GM12873 (cell line): ENCODE measurements around the gene TSNAX.

Source experiments
- CTCF ChIP-seq: IDR thresholded peaks from 2 replicates; pipeline ENCODE4 v1.5.1; 2012; ENCODE audit warnings: low read depth, mild to moderate bottlenecking, moderate library complexity, low read length, control low read depth; ENCODE audit not compliant: insufficient read depth; ENCODE audit errors: missing control alignments

The TSNAX gene, protein sequence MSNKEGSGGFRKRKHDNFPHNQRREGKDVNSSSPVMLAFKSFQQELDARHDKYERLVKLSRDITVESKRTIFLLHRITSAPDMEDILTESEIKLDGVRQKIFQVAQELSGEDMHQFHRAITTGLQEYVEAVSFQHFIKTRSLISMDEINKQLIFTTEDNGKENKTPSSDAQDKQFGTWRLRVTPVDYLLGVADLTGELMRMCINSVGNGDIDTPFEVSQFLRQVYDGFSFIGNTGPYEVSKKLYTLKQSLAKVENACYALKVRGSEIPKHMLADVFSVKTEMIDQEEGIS

DNA sequence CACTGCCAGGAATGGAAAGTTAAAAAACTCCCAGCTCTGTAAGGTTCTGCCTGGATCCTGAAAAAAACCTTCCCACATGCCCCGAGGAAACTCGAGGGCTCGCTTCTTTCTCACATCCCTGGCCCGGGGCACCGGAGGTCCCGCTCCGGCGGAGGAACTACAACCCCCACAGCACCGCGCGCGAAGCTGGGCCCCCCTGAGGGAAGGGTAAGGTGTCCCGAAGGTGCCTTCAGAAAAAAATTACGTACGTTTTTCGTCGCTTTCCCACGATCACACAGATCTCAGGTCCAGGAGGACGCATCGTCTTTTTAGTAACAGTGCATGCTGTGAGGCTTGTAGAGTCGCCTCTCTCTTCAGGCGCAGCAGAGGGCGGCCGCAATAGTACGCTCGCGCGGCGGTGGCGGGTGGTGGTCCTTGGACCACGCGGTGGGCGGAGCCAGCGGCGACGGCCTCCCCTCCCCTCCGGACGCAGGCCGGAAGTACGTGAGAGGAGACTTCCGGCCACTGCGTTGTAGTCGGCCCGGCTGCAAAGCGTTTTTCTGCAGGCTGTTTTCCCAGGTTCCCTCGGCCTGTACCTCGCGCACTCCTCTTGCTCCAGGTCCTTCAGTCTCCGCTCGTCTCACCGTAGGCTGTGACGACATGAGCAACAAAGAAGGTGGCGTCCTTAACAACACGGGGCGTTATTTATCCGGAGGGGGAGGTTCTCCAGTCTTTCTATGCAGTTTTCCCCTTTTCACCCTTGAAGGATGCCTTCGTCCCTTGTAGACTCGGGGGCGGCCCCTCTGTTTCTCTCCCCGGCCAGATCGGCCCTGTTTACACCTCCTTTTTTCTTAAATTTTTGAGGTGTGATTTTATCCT, at the start of gene TSNAX:
TSNAX (plus strand) TSS at position 498 of the 858 bp plus-strand sequence; CDS start at position 640, 142 bp downstream.
- no peak for TF ChIP-seq CTCF

GRCh38 chr1:231478811-231479210, 49.7 kb upstream of the TSNAX start:
- TF ChIP-seq CTCF = no peak

DNA sequence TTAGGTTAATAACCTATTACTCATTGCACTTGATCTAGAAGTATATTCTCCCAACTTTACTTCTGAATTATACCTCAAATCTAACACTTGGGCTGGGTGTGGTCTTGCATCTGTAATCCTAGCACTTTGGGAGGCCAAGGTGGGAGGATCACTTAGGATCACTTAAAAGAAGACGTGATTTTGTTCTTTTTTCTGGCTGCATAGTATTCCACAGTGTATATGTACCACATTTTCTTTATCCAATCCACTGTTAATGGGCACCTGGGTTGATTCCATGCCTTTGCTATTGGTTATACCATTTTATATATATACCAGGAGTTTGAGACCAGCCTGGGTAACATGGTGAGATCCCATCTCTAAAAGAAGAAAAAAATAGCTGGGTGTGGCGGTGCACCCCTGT, 48.5 kb upstream of the TSNAX start:
- no peak for TF ChIP-seq CTCF

DNA sequence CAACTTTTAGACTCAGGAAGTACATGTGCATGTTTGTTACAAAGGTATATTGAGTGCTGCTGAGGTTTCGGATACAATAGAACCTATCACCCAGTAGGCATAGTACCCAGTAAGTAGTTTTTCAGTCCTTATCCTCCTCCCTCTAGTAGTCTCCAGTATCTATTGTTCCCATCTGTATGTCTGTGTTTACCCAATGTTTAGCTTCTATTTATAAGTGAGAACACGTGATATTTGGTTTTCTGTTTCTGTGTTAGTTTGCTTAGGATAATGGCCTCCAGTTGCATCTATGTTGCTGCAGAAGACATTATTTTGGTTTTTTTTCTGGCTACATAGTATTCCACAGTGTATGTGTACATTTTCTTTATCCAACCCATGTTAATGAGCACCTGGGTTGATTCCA, 47.2 kb upstream of the TSNAX start:
- no peak for TF ChIP-seq CTCF

DNA sequence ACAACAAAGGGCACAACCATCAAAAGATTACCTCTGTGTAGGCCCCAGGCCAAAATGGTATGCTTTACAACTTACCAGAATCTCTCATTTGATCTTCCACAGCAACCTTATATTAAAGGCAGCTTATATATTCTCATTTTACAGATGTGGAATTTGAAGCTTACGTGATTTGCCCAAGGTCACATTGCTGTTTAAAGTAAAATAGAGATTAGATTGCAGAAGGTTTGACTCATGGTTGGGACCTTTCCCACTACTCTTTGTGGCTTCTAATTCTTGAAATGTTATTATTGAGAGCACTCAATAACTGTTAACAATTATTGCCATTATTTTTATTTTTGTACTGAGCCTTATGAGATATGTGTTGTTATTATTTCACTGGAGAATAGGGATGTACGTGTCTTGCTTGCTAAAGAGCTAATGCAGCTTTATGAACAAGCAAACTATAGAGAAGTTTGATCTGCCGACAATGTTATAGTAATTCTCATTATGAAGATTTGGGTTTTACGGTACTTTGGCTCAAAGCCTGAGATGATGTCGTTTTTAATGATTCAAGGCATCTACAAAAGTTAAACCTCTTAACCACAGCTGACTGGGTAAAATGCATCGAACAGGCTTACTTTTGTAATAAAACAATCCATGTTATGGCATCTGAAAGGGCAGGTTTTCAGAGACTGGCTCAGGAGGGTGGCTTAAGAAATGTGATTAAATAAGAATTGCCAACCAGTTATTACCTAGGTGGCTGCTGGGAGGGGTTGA, 43.3 kb upstream of the TSNAX start:
- TF ChIP-seq CTCF = no peak

DNA sequence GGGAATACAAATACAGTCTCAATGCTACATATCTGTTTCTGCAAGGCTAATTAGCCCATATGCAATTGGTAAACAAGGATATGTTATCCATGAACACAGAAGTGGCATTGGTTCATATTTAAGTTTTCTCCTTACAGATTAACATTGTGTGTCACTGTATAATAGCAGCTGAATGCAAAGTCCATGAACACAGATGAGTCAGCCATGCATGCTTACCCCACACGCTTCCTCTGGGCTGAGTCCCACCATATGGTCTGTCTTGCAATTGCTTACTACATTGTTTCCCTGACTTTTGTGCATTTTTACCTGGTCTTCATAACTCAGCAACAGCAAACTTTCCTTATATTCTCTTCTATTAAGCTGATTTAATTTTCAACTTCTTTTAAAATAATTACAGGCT, 41.5 kb upstream of the TSNAX start:
- TF ChIP-seq CTCF = no peak

- TF ChIP-seq CTCF = no peak
Measured at GRCh38 chr1:231487910-231488309, 40.6 kb upstream of the TSNAX start.
